ENCODE results near the gene ADAD2.

ADAD2 gene

GRCh38 chr16:84159800-84160199 lies 31.2 kb upstream of the ADAD2 start:
- no peak for DNase-seq (ENCODE audit: insufficient read length)
- TF ChIP-seq POLR2AphosphoS5 (IDR thresholded peaks at IDR 0.05; ENCODE audit: low read depth, low read length) (no peak), TAF1 (IDR thresholded peaks at IDR 0.05; ENCODE audit: borderline replicate concordance, low read depth, low read length) (no peak), POLR2A (IDR thresholded peaks at IDR 0.05; ENCODE audit: low read depth, low read length) (no peak)
- no peak for FAIRE-seq

DNA sequence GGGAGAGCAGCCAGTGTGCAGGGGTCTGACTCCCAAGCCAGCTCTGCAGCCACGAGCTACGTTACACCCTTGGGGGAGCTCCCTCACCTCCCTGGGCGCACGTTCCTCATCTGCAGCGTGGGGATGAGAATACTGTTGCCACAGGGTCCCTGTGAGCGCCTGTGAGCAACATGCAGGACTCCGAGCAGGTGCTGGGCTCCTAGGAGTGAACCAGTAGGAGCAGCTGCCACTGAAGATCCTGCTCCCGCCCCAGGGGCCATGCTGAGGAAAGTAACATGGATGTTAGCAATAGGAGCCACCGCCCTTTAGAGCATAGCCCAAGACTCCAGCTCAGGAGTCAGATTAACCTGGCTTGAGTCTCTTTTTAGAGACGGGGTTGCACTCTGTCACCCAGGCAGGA lies 29.9 kb upstream of the ADAD2 start:
- no peak for TF ChIP-seq TAF1 (IDR thresholded peaks at IDR 0.05; ENCODE audit: borderline replicate concordance, low read depth, low read length)
- TF ChIP-seq POLR2A (IDR thresholded peaks at IDR 0.05; ENCODE audit: low read depth, low read length): no peak
- no peak for TF ChIP-seq POLR2AphosphoS5 (IDR thresholded peaks at IDR 0.05; ENCODE audit: low read depth, low read length)
- DNase-seq (ENCODE audit: insufficient read length) (no peak), FAIRE-seq (no peak)

DNA sequence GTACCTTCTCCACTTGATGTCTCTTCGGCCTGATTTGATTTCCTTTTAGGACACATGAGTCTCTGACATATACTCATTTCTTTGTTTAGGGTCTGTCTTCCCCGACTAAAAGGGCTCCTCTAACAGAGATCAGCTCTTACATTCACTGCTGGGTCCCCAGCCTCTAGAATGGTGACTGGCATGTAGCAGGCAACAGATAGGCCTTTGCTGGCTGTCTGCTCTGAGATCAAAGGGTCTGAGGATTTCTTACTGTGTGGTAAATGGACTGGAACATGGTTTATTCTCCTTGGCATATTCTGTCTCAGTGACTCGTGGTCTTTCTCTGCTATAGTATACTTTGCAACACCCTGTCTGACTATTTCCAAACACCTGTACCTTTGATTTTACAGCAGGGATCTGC lies 29.2 kb upstream of the ADAD2 start:
- FAIRE-seq: no peak
- no peak for TF ChIP-seq TAF1 (IDR thresholded peaks at IDR 0.05; ENCODE audit: borderline replicate concordance, low read depth, low read length)
- TF ChIP-seq POLR2A (IDR thresholded peaks at IDR 0.05; ENCODE audit: low read depth, low read length): no peak
- TF ChIP-seq POLR2AphosphoS5 (IDR thresholded peaks at IDR 0.05; ENCODE audit: low read depth, low read length): no peak
- DNase-seq (ENCODE audit: insufficient read length): no peak

GRCh38 chr16:84165746-84166145 lies 25.2 kb upstream of the ADAD2 start:
- FAIRE-seq (no peak), DNase-seq (ENCODE audit: insufficient read length) (no peak)
- TF ChIP-seq TAF1 (IDR thresholded peaks at IDR 0.05; ENCODE audit: borderline replicate concordance, low read depth, low read length) (no peak), POLR2AphosphoS5 (IDR thresholded peaks at IDR 0.05; ENCODE audit: low read depth, low read length) (no peak)

DNA sequence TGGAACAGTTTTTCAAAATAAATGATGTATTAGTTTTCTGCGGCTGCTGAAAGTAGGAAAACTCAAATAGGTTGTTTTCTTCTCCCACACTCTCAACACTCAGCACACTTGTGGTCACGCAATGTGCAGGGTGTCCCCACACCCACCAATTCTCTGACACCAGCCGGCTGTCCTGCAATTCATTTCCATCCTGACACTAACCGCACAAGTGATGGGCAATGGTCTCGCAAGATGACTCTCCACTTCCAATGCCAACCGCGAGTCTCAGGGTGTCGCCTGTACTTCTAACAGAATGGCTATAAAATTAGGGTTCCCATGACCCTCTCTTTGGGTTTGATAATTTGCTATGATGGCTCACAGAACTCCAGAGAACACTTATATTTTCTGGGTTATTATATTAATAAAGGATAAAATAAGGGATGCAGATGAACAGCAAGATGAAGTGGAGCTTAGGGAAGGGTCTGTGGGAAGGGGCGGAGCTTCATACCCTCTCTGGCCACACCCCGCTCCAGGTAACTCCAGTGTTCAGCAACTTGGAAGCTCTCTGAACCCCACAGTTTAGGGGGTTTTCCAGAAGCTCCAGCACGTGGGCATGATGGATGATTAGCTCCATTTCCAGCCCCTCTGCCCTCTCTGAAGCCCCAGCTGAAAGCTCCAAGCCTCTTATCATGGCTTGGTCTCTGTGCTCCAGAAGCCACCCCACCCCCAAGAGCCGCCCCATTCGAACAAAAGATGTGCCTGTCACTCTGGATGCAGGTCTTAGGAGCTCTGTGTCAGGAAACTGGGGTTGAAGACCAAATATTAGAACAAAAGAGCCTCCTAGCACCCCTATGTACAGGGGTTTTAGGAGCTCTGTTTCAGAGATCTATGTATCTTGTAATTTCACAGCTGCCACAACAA lies 23.9 kb upstream of the ADAD2 start:
- no peak for DNase-seq (ENCODE audit: insufficient read length)
- TF ChIP-seq POLR2A (IDR thresholded peaks at IDR 0.05; ENCODE audit: low read depth, low read length) (no peak), POLR2AphosphoS5 (IDR thresholded peaks at IDR 0.05; ENCODE audit: low read depth, low read length) (no peak), TAF1 (IDR thresholded peaks at IDR 0.05; ENCODE audit: borderline replicate concordance, low read depth, low read length) (no peak)
- FAIRE-seq: no peak

GRCh38 chr16:84169765-84170310 lies 21.1 kb upstream of the ADAD2 start:
- no peak for DNase-seq (ENCODE audit: insufficient read length)
- no peak for TF ChIP-seq POLR2AphosphoS5 (IDR thresholded peaks at IDR 0.05; ENCODE audit: low read depth, low read length)
- TF ChIP-seq POLR2A (IDR thresholded peaks at IDR 0.05; ENCODE audit: low read depth, low read length): no peak
- no peak for TF ChIP-seq TAF1 (IDR thresholded peaks at IDR 0.05; ENCODE audit: borderline replicate concordance, low read depth, low read length)
- FAIRE-seq: no peak

DNA sequence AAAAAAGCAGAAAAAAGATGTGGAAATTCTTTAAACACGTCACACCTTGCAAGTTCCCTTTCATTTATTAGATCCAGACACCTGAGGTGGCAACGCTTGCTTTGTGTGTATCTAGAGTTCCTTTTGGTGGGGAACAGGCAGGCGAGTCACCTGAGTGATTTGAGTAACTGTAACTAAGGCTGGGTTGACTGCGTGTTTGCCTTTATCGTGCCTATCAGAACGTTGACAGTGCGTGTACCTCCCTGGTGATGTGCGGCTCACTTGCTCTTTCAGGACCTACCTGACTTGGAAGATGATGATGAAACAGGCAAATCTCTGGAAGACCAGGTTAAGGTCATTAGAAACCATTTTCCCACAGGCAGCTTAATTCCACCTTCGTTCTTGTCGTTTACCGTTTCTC lies 16.6 kb upstream of the ADAD2 start:
- DNase-seq (ENCODE audit: insufficient read length) (no peak), FAIRE-seq (no peak)
- TF ChIP-seq TAF1 (IDR thresholded peaks at IDR 0.05; ENCODE audit: borderline replicate concordance, low read depth, low read length) (no peak), POLR2AphosphoS5 (IDR thresholded peaks at IDR 0.05; ENCODE audit: low read depth, low read length) (no peak), POLR2A (IDR thresholded peaks at IDR 0.05; ENCODE audit: low read depth, low read length) (no peak)

DNA sequence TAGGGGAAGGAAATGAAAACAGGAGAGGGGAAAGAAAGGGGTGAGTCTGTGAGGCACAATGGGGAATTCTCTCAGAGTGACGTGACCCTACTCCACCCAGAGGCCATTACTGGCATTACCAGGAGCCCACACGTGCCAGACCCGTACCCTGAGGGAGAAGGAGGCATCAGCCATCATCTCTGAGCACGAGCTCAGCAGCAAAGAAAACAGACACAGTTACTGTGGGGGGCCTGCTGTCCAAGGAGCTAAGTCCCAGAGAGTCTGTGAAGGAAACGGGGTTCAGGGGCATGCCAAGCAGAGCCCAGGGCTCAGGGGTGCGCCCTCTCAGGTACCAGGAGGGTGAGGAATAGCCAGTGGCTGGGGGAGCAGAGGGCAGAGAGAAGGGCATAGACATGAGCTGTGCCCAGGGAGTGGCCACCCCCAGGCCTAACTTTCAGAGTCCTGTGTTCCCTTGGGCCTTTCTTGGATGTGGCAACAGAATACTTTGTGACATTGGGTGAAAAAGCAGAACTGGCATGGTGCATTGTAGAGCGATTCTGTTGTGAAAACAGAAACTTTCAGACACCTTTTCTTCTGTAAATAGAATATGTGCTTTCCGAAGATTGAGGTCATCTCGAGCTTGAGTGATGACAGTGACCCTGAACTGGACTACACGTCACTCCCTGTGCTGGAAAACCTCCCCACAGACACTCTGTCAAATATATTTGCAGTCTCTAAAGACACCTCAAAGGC lies 15.4 kb upstream of the ADAD2 start:
- DNase-seq (ENCODE audit: insufficient read length) (no peak), FAIRE-seq (peak; percentile 40)
- TF ChIP-seq POLR2AphosphoS5 (IDR thresholded peaks at IDR 0.05; ENCODE audit: low read depth, low read length): no peak
- TF ChIP-seq POLR2A (IDR thresholded peaks at IDR 0.05; ENCODE audit: low read depth, low read length): no peak
- no peak for TF ChIP-seq TAF1 (IDR thresholded peaks at IDR 0.05; ENCODE audit: borderline replicate concordance, low read depth, low read length)

DNA sequence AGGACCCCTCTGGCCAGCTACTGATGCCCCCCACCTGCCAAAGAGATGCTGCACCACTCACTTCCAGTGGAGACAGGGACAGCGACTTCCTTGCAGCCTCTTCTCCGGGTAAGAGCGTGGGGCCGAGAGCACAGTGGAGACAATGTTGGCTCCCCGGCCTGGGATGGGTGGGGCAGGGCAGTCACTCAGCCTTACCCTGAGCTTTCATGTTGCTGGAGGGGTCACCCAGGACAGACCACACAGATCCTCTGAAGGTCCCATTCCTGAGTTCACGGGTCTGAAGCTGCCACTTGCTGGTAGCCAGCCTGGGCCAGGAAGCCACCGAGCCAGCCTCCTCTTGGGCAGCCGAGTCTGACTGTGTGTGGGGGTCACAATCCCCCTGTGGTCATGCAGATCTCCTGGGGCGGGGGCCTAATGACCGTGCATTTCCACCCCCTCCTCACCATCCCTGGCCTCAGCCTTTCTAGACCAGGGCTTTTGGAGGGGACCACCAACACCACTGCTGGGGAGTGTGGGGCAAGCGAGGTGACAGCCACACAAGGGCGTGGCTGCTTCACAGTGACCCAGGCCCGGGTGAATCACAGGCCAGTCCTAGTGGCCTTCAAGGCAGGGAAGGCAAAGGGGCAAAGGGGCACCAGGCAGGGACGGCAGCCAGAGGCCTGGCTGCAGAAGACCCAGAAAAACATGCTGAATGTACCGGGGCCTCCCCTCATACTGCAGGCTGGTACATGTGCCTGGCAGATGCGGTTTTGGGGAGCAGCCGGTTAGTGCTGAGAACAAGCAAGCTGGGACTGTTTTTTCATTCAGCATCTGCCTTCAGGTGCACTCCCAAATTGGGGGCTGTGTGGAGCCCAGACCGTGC lies 14.5 kb upstream of the ADAD2 start:
- DNase-seq (ENCODE audit: insufficient read length) (no peak), FAIRE-seq (no peak)
- TF ChIP-seq TAF1 (IDR thresholded peaks at IDR 0.05; ENCODE audit: borderline replicate concordance, low read depth, low read length) (no peak), POLR2AphosphoS5 (IDR thresholded peaks at IDR 0.05; ENCODE audit: low read depth, low read length) (no peak), POLR2A (IDR thresholded peaks at IDR 0.05; ENCODE audit: low read depth, low read length) (no peak; the same call in 1 of the 2 replicates)

DNA sequence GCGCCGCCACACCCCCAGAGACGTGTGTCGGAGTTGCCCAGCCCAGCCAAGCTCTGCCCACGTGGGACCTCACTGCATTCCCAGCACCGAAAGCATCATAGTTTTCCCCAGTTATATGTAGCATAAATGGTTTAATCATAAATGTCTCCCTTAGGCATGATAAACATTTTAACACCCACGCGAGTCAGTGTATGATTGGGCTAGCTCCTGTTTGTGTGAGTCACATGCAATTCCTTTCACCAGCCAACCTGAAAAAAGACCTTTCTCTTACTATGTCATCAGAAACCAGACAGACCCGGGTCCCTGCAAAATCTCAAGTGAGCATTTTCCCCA lies 13.2 kb upstream of the ADAD2 start:
- TF ChIP-seq POLR2AphosphoS5 (IDR thresholded peaks at IDR 0.05; ENCODE audit: low read depth, low read length): no peak
- TF ChIP-seq TAF1 (IDR thresholded peaks at IDR 0.05; ENCODE audit: borderline replicate concordance, low read depth, low read length): no peak
- TF ChIP-seq POLR2A (IDR thresholded peaks at IDR 0.05; ENCODE audit: low read depth, low read length): no peak
- FAIRE-seq (no peak), DNase-seq (ENCODE audit: insufficient read length) (no peak)

All from GM12892 (cell line).